Lower lobe of right lung (tissue), 2 donors: ENCODE measurements around the gene CDK17. TPM values are rescaled to one million over a fixed set of nuclear protein-coding genes. Genes with fewer than 3 reads are reported as not detected.
"Not testable (repeated sequence)": the region's sequence is repeated elsewhere in the genome, so short reads cannot be mapped to it uniquely, and the experiment has no call there.

Source experiments
- ATAC-seq, 2 donors: fragments of 200-7000 bp; cut with Tn5 transposase; one replicate each; pipeline ENCODE4 v1.9.1; 2020 to 2022; ENCODE audit warnings: mild to moderate bottlenecking in 2 of 2, moderate library complexity in 2 of 2
- DNase-seq: peaks from one replicate; pipeline ENCODE4 v3.0.0-alpha.2; 2020
- H3K27ac ChIP-seq: fragments of 200-600 bp; one replicate; pipeline ENCODE4 v1.8.0; 2022
- H3K27me3 ChIP-seq: fragments of 200-600 bp; one replicate; pipeline ENCODE4 v1.8.0; 2022; ENCODE audit warnings: low read depth
- H3K36me3 ChIP-seq: fragments of 200-600 bp; one replicate; pipeline ENCODE4 v1.8.0; 2022; ENCODE audit warnings: mild to moderate bottlenecking
- H3K4me1 ChIP-seq: fragments of 200-600 bp; one replicate; pipeline ENCODE4 v1.8.0; 2022
- H3K4me3 ChIP-seq: fragments of 200-600 bp; one replicate; pipeline ENCODE4 v1.8.0; 2022; ENCODE audit warnings: mild to moderate bottlenecking
- H3K9me3 ChIP-seq: fragments of 200-600 bp; one replicate; pipeline ENCODE4 v1.8.0; 2022
- intact Hi-C: fragments of 100-400 bp; cut with DNase I; formaldehyde crosslinking; loops from one replicate; pipeline ENCODE4 v1.11.0; 2022
- total RNA-seq: library from RNA; stranded (reverse); fragmentation: NEBNext Ultra II Directional; extraction: Animal tissue kit (Norgen Biotek cat#: 25700); gene quantifications from one replicate; pipeline ENCODE4 v1.2.1, GENCODE V29; 2021
- TF ChIP-seq, protein P1 (sequence below): fragments of 200-600 bp; IDR thresholded peaks from one replicate; pipeline ENCODE4 v1.8.0; 2022; ENCODE audit warnings: antibody characterized with exemption, mild to moderate bottlenecking
- donor health status: DM: no; HTN: yes; CAD: no; lungs with severe emphysema.

Gene CDK17
- total RNA-seq, 1 donor from 2014 or later: 41.7 TPM

DNA sequence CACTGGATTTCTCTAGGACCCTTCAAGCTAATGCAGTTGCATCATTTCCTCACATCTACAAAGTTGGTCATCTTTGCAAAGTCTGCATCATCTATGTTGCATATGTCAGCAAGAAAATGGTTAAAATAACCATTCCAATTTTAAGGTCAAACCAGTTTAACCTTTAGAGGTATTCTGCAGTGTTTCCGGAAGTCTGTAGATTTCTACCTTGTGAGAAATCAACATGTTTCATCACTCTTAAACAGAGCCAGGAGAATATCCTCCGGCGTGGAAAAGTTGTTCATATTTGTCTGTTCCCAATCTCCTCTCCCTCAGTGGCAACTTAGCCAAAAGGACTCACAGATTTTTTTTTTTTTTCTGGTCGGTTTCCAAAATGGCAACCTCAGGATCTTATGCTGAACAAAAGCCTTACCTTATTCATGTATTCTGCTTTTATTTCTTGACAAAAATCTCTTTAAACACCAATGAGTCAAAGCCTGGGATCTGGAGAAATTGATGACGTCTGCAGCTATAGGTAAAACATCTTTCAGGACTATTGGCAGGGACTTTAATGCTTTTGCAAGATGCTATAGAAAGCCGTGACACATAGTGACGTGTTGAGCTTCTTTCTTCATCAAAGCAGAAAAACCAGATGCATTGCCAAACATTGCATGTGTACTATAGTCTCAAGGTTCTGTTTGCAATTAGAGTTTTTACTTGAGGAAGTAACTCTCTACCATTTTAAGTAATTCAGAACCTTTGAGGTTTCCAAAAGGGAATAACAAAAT, 16.0 kb upstream of the CDK17 start:
- no peak for ATAC-seq
- TF ChIP-seq, protein P1, sequence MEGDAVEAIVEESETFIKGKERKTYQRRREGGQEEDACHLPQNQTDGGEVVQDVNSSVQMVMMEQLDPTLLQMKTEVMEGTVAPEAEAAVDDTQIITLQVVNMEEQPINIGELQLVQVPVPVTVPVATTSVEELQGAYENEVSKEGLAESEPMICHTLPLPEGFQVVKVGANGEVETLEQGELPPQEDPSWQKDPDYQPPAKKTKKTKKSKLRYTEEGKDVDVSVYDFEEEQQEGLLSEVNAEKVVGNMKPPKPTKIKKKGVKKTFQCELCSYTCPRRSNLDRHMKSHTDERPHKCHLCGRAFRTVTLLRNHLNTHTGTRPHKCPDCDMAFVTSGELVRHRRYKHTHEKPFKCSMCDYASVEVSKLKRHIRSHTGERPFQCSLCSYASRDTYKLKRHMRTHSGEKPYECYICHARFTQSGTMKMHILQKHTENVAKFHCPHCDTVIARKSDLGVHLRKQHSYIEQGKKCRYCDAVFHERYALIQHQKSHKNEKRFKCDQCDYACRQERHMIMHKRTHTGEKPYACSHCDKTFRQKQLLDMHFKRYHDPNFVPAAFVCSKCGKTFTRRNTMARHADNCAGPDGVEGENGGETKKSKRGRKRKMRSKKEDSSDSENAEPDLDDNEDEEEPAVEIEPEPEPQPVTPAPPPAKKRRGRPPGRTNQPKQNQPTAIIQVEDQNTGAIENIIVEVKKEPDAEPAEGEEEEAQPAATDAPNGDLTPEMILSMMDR: no peak
- intact Hi-C loops: no loop called here
- H3K4me3 ChIP-seq: no peak overlapping the region
- H3K27me3 ChIP-seq: no peaks in the 10 kb centered on the region
- no peak for DNase-seq
- peaks cover 10% of the 10 kb centered on the region for H3K4me1 ChIP-seq
- no peaks in the 10 kb centered on the region for H3K9me3 ChIP-seq
- H3K27ac ChIP-seq: no peak overlapping the region
- H3K36me3 ChIP-seq: no peaks in the 10 kb centered on the region

DNA sequence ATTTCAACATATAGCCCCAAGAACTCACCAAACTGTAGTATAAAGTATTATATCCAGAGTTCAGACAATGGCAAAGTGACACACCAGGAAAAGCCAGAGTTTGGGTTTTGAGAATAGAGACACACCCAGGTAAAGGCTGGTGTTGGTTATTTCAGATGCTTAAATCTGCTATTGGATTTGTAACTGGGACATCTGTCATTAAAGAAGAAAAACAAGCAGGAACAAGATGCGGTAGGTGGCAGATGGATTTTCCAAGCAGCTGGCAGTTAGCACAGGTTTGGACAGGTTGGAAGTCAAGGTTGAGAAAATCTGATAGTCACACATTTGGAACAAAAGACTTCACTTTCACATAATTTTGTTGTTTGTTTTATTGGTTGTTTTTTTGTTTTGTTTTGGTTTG, 14.4 kb upstream of the CDK17 start:
- Histone ChIP-seq H3K9me3 (no peaks in the 10 kb centered on the region), H3K27me3 (no peaks in the 10 kb centered on the region), H3K4me1 (no peaks in the 10 kb centered on the region), H3K4me3 (no peak overlapping the region), H3K27ac (no peak overlapping the region), H3K36me3 (no peaks in the 10 kb centered on the region)
- intact Hi-C loops: no loop called here
- DNase-seq: no peak
- no peak for ATAC-seq
- TF ChIP-seq, protein P1: no peak

DNA sequence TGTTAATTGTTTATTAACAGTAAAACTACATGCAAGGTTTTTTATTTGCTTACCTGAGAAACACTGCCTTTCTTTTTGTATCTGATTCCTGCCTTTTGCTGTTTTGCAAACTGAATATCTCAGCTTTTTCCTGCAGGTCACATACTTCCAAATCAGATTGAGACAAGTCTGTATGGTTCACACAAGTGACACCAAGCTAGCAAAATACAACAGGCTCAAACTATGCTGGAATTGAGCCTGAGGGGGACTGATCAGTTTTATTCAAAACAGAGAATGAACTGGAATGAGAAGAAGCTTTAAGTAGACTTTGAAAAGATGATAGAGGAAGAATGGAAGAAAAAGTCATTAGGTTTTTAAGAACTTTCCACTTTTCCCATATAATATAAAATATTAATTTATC, 12.2 kb upstream of the CDK17 start:
- Histone ChIP-seq H3K4me3 (no peak overlapping the region), H3K27ac (no peak overlapping the region), H3K27me3 (no peaks in the 10 kb centered on the region), H3K9me3 (no peaks in the 10 kb centered on the region), H3K36me3 (no peaks in the 10 kb centered on the region), H3K4me1 (peaks cover 3% of the 10 kb centered on the region)
- TF ChIP-seq, protein P1: no peak
- no peak for DNase-seq
- intact Hi-C loops: no loop called here
- no peak for ATAC-seq

DNA sequence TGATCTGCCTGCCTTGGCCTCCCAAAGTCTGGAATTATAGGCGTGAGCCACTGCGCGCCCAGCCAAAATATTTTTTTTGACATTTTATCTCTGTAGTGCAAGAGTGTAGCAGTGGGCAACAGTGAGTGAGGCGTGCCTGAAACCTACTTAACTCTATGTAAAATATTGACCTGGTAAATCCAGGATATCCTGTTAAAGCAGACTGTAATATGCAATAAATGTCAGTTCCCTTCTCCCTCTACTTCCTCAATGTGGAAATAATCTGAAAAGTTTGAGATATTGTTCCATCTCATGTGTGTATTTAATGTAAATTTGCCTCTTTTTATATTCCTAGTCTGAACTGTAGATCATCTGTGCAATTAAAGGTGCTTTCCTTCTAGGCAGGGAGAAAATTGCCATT, 9.5 kb upstream of the CDK17 start:
- DNase-seq (no peak), ATAC-seq (no peak)
- TF ChIP-seq, protein P1: no peak
- no peaks in the 10 kb centered on the region for H3K27me3 ChIP-seq
- intact Hi-C loops: no loop called here
- no peak overlapping the region for H3K27ac ChIP-seq
- peaks cover 3% of the 10 kb centered on the region for H3K4me1 ChIP-seq
- H3K9me3 ChIP-seq: no peaks in the 10 kb centered on the region
- H3K36me3 ChIP-seq: no peaks in the 10 kb centered on the region
- no peak overlapping the region for H3K4me3 ChIP-seq

- intact Hi-C loops: no loop called here
- no peaks in the 10 kb centered on the region for H3K9me3 ChIP-seq
- no peak overlapping the region for H3K27ac ChIP-seq
- H3K27me3 ChIP-seq: no peaks in the 10 kb centered on the region
- no peak for ATAC-seq
- peaks cover 3% of the 10 kb centered on the region for H3K4me1 ChIP-seq
- no peaks in the 10 kb centered on the region for H3K36me3 ChIP-seq
- TF ChIP-seq, protein P1: no peak
- DNase-seq: no peak
- no peak overlapping the region for H3K4me3 ChIP-seq
These were observed 8.8 kb upstream of the CDK17 start for GRCh38 chr12:96408993-96409392.

- H3K4me3 ChIP-seq, intact Hi-C loops, H3K4me1 ChIP-seq, H3K27me3 ChIP-seq, DNase-seq, H3K36me3 ChIP-seq, H3K9me3 ChIP-seq: not testable (repeated sequence)
- ATAC-seq: peak; percentile 84 to 87
- H3K27ac ChIP-seq: peak overlapping the region; percentile 27
These were observed 7.3 kb upstream of the CDK17 start for GRCh38 chr12:96407429-96408097.
